ENCODE measurements around the gene POM121C.

DNA sequence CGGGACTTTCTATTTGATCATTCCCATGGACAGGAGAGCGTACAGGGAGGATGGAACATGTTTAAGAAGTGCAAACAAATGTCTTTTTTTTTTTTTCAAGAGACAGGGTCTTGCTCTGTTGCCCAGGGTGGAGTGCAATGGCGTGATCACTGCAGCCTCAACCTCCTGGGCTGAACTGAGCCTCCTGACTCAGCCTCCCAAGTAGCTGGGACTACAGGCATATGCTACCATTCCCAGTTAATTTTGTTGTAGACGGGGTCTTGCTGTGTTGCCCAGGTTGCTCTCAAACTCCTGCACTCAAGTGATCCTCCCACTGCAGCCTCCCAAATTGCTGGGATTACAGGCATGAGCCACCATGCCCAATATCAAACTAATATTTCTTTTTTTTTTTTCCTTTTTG, 46.5 kb upstream of the POM121C start:
- TF ChIP-seq, protein P1, sequence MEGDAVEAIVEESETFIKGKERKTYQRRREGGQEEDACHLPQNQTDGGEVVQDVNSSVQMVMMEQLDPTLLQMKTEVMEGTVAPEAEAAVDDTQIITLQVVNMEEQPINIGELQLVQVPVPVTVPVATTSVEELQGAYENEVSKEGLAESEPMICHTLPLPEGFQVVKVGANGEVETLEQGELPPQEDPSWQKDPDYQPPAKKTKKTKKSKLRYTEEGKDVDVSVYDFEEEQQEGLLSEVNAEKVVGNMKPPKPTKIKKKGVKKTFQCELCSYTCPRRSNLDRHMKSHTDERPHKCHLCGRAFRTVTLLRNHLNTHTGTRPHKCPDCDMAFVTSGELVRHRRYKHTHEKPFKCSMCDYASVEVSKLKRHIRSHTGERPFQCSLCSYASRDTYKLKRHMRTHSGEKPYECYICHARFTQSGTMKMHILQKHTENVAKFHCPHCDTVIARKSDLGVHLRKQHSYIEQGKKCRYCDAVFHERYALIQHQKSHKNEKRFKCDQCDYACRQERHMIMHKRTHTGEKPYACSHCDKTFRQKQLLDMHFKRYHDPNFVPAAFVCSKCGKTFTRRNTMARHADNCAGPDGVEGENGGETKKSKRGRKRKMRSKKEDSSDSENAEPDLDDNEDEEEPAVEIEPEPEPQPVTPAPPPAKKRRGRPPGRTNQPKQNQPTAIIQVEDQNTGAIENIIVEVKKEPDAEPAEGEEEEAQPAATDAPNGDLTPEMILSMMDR (tag by site-specific recombination; IDR thresholded peaks at IDR 0.05), result no peak
- TF ChIP-seq, protein P2, sequence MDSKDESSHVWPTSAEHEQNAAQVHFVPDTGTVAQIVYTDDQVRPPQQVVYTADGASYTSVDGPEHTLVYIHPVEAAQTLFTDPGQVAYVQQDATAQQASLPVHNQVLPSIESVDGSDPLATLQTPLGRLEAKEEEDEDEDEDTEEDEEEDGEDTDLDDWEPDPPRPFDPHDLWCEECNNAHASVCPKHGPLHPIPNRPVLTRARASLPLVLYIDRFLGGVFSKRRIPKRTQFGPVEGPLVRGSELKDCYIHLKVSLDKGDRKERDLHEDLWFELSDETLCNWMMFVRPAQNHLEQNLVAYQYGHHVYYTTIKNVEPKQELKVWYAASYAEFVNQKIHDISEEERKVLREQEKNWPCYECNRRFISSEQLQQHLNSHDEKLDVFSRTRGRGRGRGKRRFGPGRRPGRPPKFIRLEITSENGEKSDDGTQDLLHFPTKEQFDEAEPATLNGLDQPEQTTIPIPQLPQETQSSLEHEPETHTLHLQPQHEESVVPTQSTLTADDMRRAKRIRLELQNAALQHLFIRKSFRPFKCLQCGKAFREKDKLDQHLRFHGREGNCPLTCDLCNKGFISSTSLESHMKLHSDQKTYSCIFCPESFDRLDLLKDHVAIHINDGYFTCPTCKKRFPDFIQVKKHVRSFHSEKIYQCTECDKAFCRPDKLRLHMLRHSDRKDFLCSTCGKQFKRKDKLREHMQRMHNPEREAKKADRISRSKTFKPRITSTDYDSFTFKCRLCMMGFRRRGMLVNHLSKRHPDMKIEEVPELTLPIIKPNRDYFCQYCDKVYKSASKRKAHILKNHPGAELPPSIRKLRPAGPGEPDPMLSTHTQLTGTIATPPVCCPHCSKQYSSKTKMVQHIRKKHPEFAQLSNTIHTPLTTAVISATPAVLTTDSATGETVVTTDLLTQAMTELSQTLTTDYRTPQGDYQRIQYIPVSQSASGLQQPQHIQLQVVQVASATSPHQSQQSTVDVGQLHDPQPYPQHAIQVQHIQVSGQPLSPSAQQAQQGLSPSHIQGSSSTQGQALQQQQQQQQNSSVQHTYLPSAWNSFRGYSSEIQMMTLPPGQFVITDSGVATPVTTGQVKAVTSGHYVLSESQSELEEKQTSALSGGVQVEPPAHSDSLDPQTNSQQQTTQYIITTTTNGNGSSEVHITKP (tag by site-specific recombination; IDR thresholded peaks at IDR 0.05), result no peak
- TF ChIP-seq ZNF660 (tag by site-specific recombination; IDR thresholded peaks at IDR 0.05), result no peak
- no peak for TF ChIP-seq GLI4 (tag by site-specific recombination; IDR thresholded peaks at IDR 0.05)
- TF ChIP-seq GLIS2 (tag by site-specific recombination; IDR thresholded peaks at IDR 0.05), result no peak
- no peak for TF ChIP-seq ZNF24 (tag by site-specific recombination; IDR thresholded peaks at IDR 0.05)
- no peak for TF ChIP-seq ZNF571 (tag by site-specific recombination; IDR thresholded peaks at IDR 0.05)
- TF ChIP-seq, protein P3, sequence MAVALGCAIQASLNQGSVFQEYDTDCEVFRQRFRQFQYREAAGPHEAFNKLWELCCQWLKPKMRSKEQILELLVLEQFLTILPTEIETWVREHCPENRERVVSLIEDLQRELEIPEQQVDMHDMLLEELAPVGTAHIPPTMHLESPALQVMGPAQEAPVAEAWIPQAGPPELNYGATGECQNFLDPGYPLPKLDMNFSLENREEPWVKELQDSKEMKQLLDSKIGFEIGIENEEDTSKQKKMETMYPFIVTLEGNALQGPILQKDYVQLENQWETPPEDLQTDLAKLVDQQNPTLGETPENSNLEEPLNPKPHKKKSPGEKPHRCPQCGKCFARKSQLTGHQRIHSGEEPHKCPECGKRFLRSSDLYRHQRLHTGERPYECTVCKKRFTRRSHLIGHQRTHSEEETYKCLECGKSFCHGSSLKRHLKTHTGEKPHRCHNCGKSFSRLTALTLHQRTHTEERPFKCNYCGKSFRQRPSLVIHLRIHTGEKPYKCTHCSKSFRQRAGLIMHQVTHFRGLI (tag by site-specific recombination; IDR thresholded peaks at IDR 0.05), result no peak
- no peak for TF ChIP-seq REPIN1 (tag by site-specific recombination; IDR thresholded peaks at IDR 0.05; ENCODE audit: low read depth)
- TF ChIP-seq ZNF292 (tag by site-specific recombination; IDR thresholded peaks at IDR 0.05; ENCODE audit: borderline replicate concordance, low read depth), result no peak
- no peak for TF ChIP-seq ZNF391 (tag by site-specific recombination; IDR thresholded peaks at IDR 0.05; ENCODE audit: borderline replicate concordance, low read depth)
- TF ChIP-seq MYNN (tag by site-specific recombination; IDR thresholded peaks at IDR 0.05; ENCODE audit: borderline replicate concordance), result no peak
- no peak for TF ChIP-seq SP2 (tag by site-specific recombination; IDR thresholded peaks at IDR 0.05)
- TF ChIP-seq ZNF121 (tag by site-specific recombination; IDR thresholded peaks at IDR 0.05), result peak; percentile 69

All from HEK293 (cell line).